Hepatocyte (in vitro differentiated cells): ENCODE results near the gene FAM8A1.

Experiments used
- CTCF ChIP-seq: fragments of 200-600 bp; sonication (generic); IDR thresholded peaks from 2 replicates; pipeline ENCODE4 v1.5.1; 2016; ENCODE audit warnings: antibody characterized with exemption, mild to moderate bottlenecking; ENCODE audit not compliant: poor library complexity
- EZH2phosphoT487 ChIP-seq: fragments of 200-600 bp; sonication (generic); IDR thresholded peaks from one replicate; pipeline ENCODE4 v1.6.1; 2018; ENCODE audit warnings: antibody characterized with exemption, mild to moderate bottlenecking, low read depth, moderate library complexity; ENCODE audit not compliant: unreplicated experiment, severe bottlenecking

DNA sequence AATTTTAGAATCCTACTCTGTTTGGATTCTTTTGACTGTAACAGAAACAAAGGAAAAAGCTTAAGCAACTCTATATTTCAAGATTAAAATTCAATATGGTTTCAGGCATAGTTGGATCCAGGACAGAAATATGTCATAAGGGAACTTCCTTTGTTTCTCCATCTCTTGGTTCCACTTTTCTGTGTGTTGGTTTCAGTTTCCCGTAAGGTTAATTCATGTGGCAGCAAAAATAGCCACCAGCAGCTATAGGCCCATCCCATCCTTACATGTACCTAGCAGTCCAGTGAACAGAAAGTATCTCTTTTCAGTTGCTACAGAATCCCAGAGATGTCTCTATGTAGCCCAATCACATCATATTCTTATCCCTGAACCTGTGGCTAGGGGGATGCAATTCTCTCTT, 8.8 kb upstream of the FAM8A1 start:
- TF ChIP-seq CTCF (no peak), EZH2phosphoT487 (no peak)
